ENCODE results near the gene GMDS.

The GMDS gene

GRCh38 chr6:2205396-2205795 lies 40.0 kb downstream of the GMDS start:
- no peaks in the 10 kb centered on the region for H3K27me3 ChIP-seq (ENCODE audit: control insufficient read depth, insufficient read depth, low read length)
- H2AFZ ChIP-seq = no peak overlapping the region
- H3K9ac ChIP-seq = no peak overlapping the region
- no peaks in the 10 kb centered on the region for H3K79me2 ChIP-seq
- no peak for TF ChIP-seq CTCF (IDR thresholded peaks at IDR 0.05)
- H3K36me3 ChIP-seq (ENCODE audit: control insufficient read depth, insufficient read depth, low read length) = no peaks in the 10 kb centered on the region
- H3K27ac ChIP-seq = no peak overlapping the region
- no peak overlapping the region for H3K4me2 ChIP-seq (ENCODE audit: low read length)
- H3K4me1 ChIP-seq = no peaks in the 10 kb centered on the region
- H3K9me3 ChIP-seq (ENCODE audit: control insufficient read depth, low read length) = no peaks in the 10 kb centered on the region
- H3K4me3 ChIP-seq (ENCODE audit: low read depth, low read length) = no peak overlapping the region

GRCh38 chr6:2204272-2204671 lies 41.1 kb downstream of the GMDS start:
- H3K36me3 ChIP-seq (ENCODE audit: control insufficient read depth, insufficient read depth, low read length) = no peaks in the 10 kb centered on the region
- H3K4me3 ChIP-seq (ENCODE audit: low read depth, low read length) = no peak overlapping the region
- no peaks in the 10 kb centered on the region for H3K9me3 ChIP-seq (ENCODE audit: control insufficient read depth, low read length)
- H3K27ac ChIP-seq = no peak overlapping the region
- H3K4me2 ChIP-seq (ENCODE audit: low read length) = no peak overlapping the region
- no peak for TF ChIP-seq CTCF (IDR thresholded peaks at IDR 0.05)
- H3K79me2 ChIP-seq = no peaks in the 10 kb centered on the region
- H3K4me1 ChIP-seq = no peaks in the 10 kb centered on the region
- H3K9ac ChIP-seq = no peak overlapping the region
- H3K27me3 ChIP-seq (ENCODE audit: control insufficient read depth, insufficient read depth, low read length) = no peaks in the 10 kb centered on the region
- H2AFZ ChIP-seq = no peak overlapping the region

- Histone ChIP-seq H3K4me3 (ENCODE audit: low read depth, low read length) (no peak overlapping the region), H3K27ac (no peak overlapping the region), H3K79me2 (no peaks in the 10 kb centered on the region), H3K36me3 (ENCODE audit: control insufficient read depth, insufficient read depth, low read length) (no peaks in the 10 kb centered on the region), H3K4me2 (ENCODE audit: low read length) (no peak overlapping the region), H3K9me3 (ENCODE audit: control insufficient read depth, low read length) (no peaks in the 10 kb centered on the region), H2AFZ (no peak overlapping the region), H3K9ac (no peak overlapping the region), H3K4me1 (no peaks in the 10 kb centered on the region), H3K27me3 (ENCODE audit: control insufficient read depth, insufficient read depth, low read length) (no peaks in the 10 kb centered on the region)
- TF ChIP-seq CTCF (IDR thresholded peaks at IDR 0.05) = no peak
Measured at GRCh38 chr6:2203264-2203663, 42.1 kb downstream of the GMDS start.

- Histone ChIP-seq H3K4me2 (ENCODE audit: low read length) (no peak overlapping the region), H3K4me3 (ENCODE audit: low read depth, low read length) (no peak overlapping the region), H3K27ac (no peak overlapping the region), H3K9me3 (ENCODE audit: control insufficient read depth, low read length) (no peaks in the 10 kb centered on the region), H3K4me1 (no peaks in the 10 kb centered on the region), H3K79me2 (no peaks in the 10 kb centered on the region), H3K27me3 (ENCODE audit: control insufficient read depth, insufficient read depth, low read length) (no peaks in the 10 kb centered on the region), H2AFZ (no peak overlapping the region), H3K9ac (no peak overlapping the region), H3K36me3 (ENCODE audit: control insufficient read depth, insufficient read depth, low read length) (no peaks in the 10 kb centered on the region)
- no peak for TF ChIP-seq CTCF (IDR thresholded peaks at IDR 0.05)
Measured at GRCh38 chr6:2197984-2198383, 47.4 kb downstream of the GMDS start.

- H3K4me1 ChIP-seq = no peaks in the 10 kb centered on the region
- H3K9me3 ChIP-seq (ENCODE audit: control insufficient read depth, low read length) = no peaks in the 10 kb centered on the region
- no peaks in the 10 kb centered on the region for H3K36me3 ChIP-seq (ENCODE audit: control insufficient read depth, insufficient read depth, low read length)
- no peak overlapping the region for H3K27ac ChIP-seq
- no peaks in the 10 kb centered on the region for H3K27me3 ChIP-seq (ENCODE audit: control insufficient read depth, insufficient read depth, low read length)
- H3K79me2 ChIP-seq = no peaks in the 10 kb centered on the region
- no peak overlapping the region for H2AFZ ChIP-seq
- H3K4me3 ChIP-seq (ENCODE audit: low read depth, low read length) = no peak overlapping the region
- H3K9ac ChIP-seq = no peak overlapping the region
- no peak overlapping the region for H3K4me2 ChIP-seq (ENCODE audit: low read length)
- TF ChIP-seq CTCF (IDR thresholded peaks at IDR 0.05) = no peak
Measured at GRCh38 chr6:2197177-2197671, 48.2 kb downstream of the GMDS start.
